HL-60/S4 treated with retinoic acid at 250 ng/mL for 4 days and 3 days (cell line): ENCODE measurements around the gene DHX16.
"Not testable (repeated sequence)": the region's sequence is repeated elsewhere in the genome, so short reads cannot be mapped to it uniquely, and the experiment has no call there.

Source experiments
- in situ Hi-C: fragments of 300-500 bp; cut with MboI; formaldehyde crosslinking; loops from 2 replicates; pipeline ENCODE4 v1.7.0; 2022; ENCODE audit warnings: low sequenced_read_pairs

DHX16 gene

GRCh38 chr6:30672445-30673253 lies at the start of gene DHX16:
Gene DHX16, minus strand, starts transcription at chr6:30673006. Its CDS starts 165 bp downstream, at chr6:30672841.
- in situ Hi-C loops = no loop called here

GRCh38 chr6:30722025-30722279 lies 49.1 kb upstream of the DHX16 start:
- in situ Hi-C loops = not testable (repeated sequence)

- in situ Hi-C loops = no loop called here
Observed at GRCh38 chr6:30721198-30722024, 48.6 kb upstream of the DHX16 start.

GRCh38 chr6:30720738-30721197 lies 48.0 kb upstream of the DHX16 start:
- in situ Hi-C loops = no loop called here

GRCh38 chr6:30719791-30720737 lies 47.3 kb upstream of the DHX16 start, which contains the start of gene TUBB:
Gene TUBB, plus strand, starts transcription at chr6:30720352. Its CDS starts 155 bp downstream, at chr6:30720507.
- in situ Hi-C loops = loop anchor here (5.0 kb wide), 1 partner anchor 38 kb away; no protein-coding TSS in a partner anchor

GRCh38 chr6:30719356-30719755 lies 46.5 kb upstream of the DHX16 start:
- in situ Hi-C loops = loop anchor here (5.0 kb wide), 1 partner anchor 37 kb away; no protein-coding TSS in a partner anchor

GRCh38 chr6:30717845-30718720 lies 45.3 kb upstream of the DHX16 start:
- in situ Hi-C loops = loop anchor here (5.0 kb wide), 1 partner anchor 36 kb away; no protein-coding TSS in a partner anchor

- in situ Hi-C loops = loop anchor here (5.0 kb wide), 1 partner anchor 35 kb away; no protein-coding TSS in a partner anchor
Observed at GRCh38 chr6:30717129-30717844, 44.5 kb upstream of the DHX16 start, which contains the start of gene MDC1. Gene MDC1, minus strand, starts transcription at chr6:30717281. Its CDS starts 2,106 bp downstream, at chr6:30715175.

- in situ Hi-C loops = loop anchor here (5.0 kb wide), 1 partner anchor 35 kb away; no protein-coding TSS in a partner anchor
Observed at GRCh38 chr6:30716879-30717128, 44.0 kb upstream of the DHX16 start.

GRCh38 chr6:30714263-30714662 lies 41.5 kb upstream of the DHX16 start:
- in situ Hi-C loops = no loop called here

- in situ Hi-C loops = no loop called here
Observed at GRCh38 chr6:30712441-30712945, 39.7 kb upstream of the DHX16 start.

- in situ Hi-C loops = no loop called here
Observed at GRCh38 chr6:30711758-30712380, 39.1 kb upstream of the DHX16 start.

- in situ Hi-C loops = no loop called here
Observed at GRCh38 chr6:30709101-30709868, 36.5 kb upstream of the DHX16 start.

GRCh38 chr6:30707281-30707850 lies 34.6 kb upstream of the DHX16 start:
- in situ Hi-C loops = no loop called here

GRCh38 chr6:30705620-30706019 lies 32.8 kb upstream of the DHX16 start:
- in situ Hi-C loops = no loop called here

- in situ Hi-C loops = no loop called here
Observed at GRCh38 chr6:30703821-30704220, 31.0 kb upstream of the DHX16 start.

- in situ Hi-C loops = no loop called here
Observed at GRCh38 chr6:30703011-30703410, 30.2 kb upstream of the DHX16 start.
